GM18499 (cell line): ENCODE results near the gene TRIO.

Experiments
- ATAC-seq: cut with Tn5 transposase; IDR thresholded peaks from one replicate; pipeline ENCODE4 v1.9.1; 2021; ENCODE audit warnings: moderate number of reproducible peaks; ENCODE audit not compliant: insufficient read depth, unreplicated experiment

Gene TRIO

GRCh38 chr5:14273207-14273767 is 130.1 kb downstream of the TRIO start:
- ATAC-seq, result no peak

GRCh38 chr5:14276380-14276779 is 133.2 kb downstream of the TRIO start:
- no peak for ATAC-seq

DNA sequence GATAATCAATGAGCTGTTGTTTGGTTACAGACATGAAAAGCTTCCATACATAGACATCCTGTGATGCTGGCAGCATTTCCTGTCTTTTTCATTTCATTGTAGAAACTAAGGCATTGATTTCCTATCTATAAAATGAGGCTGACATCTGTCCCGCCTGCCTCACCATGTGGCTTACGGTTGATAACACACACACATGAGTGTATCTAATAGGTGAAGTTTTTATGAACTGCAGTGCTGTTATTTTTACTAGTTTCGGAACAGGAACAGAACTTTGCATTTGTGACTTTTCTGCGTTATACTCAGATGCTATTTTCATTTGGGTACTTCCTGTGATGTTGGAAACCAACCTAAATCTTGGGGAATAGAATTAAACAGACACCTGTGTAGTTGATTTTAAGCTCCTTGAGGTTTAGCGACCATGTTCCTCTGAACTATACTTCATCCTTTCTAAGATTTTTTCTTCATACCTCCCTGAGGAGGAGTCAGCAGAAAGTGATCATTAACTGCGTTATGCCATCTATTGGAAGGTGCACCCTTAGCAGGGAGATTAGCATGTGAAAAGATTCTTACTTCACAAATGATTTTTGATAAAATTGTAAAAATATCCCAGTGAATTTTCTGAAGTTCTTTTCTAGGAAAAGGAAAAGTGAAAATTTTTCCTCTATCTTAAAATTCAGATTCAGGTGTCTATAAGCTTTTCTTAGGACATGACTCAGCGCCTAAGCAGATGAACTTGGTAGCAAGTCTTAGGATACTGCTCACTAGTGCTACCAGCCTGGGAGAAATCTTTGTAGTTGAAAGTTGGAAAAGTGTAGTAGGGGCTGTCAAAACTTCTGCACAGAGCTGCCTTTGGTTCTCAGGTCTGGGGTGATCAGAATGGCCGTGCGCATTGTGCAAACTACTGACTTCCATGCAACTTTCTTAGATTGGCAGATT is 134.5 kb downstream of the TRIO start:
- ATAC-seq, result no peak

DNA sequence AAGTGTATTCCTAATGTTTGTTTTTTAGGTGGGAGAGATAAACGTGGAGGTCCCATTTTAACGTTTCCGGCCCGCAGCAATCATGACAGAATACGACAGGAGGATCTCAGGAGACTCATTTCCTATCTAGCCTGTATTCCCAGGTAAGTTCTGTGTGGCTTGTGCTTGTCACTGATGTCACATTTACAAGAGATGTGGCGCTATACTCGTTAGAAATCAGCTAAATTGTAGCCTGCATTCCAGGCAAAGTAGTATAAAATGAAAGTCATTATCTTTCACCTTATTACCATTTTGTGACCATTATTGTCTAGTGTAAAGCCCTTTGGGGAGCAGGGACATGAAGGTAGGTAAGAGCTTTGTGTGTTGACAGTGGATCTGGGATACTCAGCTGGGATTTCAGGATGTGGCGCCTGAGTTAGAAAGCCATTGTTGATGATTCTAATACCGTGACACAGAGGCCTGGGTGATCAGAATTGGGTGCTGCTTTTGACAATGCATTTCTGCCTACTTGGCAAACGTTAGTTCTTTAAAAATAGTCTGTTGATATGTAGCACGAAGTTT is 137.2 kb downstream of the TRIO start:
- no peak for ATAC-seq

- no peak for ATAC-seq
Measured at GRCh38 chr5:14281746-14282181, 138.6 kb downstream of the TRIO start.

DNA sequence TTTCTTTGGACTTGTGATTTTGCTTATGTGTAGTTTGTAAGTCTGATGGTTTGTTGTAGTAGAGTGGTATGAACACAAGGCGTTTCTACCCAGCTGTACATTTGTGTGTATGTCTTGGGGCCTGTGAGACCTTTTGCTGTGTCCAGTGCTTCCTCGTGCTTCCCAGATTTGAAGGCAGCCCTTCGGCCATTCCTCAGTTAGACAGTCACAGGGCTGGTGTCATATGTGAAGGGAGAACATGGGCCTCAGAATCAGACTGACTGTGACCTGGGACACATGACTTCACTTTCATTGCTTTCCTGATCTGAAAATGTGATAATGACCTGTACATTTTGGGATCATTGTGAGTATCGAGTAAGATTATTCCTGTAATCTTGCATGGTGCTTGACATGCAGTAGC is 140.0 kb downstream of the TRIO start:
- ATAC-seq, result no peak

DNA sequence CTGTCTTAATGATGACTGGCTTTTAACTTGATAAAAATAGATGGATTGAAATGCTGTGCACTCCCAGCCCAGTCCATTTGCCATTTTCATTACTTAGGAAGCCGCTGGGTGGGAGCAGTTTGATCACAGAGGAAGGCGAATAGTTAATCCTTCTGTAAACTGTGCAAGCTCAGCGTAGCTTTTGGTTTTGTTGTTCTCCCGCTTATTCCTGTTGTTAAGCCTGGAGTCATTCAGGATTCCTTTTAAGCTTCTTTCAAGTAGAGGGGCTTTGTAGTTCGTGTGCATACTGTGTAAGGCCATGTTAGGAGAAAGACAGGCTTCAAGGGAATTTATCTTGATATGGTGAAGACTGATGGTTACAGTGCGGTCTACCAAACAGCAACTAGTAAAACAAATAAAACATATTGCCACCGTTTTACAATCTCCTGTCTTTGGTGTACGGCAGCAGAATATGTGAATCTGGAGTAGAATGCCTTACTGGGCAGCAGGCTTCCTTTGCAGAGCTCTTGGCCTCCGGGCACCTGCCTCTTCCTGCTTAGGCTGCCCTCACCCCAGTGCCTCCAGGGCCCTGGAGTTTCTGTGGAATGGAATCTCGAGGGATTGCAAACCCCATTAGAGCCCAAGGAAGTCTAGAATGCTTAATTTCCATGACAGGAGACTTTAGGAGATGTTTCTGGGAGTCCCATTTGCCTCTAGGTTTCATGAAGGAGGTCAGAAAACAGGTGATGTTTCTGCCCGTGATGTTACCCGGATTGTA is 141.4 kb downstream of the TRIO start:
- ATAC-seq, result no peak

- ATAC-seq, result no peak
Measured at GRCh38 chr5:14286007-14286406, 142.9 kb downstream of the TRIO start.

DNA sequence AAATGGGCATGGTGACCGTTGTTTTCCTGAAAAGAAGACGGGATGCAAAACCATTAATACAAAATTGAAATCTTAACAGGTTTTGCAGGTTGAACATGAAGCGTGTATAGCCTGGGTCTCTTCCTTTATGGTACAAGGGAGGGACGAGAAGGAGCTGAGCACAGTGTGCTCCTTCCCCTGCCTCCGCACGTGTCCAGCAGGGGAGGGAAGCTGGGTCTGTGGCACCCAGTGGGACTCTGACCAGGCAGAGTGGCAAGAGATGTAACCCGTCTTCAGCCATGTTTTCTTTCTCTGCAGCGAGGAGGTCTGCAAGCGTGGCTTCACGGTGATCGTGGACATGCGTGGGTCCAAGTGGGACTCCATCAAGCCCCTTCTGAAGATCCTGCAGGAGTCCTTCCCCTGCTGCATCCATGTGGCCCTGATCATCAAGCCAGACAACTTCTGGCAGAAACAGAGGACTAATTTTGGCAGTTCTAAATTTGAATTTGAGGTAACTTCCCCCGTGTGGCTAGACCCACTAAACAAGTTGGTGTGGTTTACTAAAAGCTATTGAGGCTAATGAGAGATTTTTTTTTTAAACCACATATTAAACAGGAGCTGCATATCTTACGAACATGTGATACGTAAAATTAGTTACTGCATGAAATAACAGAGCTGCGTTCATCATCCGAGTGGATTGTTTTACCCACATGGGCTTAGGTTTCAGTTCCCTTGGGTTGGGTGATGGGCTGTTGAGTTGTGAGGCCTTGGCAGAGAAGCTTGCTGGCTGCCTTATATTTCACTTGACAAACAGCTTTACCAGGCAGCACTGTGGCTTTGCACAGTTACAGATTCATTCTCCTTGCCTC is 143.7 kb downstream of the TRIO start:
- peak; percentile 85 for ATAC-seq

DNA sequence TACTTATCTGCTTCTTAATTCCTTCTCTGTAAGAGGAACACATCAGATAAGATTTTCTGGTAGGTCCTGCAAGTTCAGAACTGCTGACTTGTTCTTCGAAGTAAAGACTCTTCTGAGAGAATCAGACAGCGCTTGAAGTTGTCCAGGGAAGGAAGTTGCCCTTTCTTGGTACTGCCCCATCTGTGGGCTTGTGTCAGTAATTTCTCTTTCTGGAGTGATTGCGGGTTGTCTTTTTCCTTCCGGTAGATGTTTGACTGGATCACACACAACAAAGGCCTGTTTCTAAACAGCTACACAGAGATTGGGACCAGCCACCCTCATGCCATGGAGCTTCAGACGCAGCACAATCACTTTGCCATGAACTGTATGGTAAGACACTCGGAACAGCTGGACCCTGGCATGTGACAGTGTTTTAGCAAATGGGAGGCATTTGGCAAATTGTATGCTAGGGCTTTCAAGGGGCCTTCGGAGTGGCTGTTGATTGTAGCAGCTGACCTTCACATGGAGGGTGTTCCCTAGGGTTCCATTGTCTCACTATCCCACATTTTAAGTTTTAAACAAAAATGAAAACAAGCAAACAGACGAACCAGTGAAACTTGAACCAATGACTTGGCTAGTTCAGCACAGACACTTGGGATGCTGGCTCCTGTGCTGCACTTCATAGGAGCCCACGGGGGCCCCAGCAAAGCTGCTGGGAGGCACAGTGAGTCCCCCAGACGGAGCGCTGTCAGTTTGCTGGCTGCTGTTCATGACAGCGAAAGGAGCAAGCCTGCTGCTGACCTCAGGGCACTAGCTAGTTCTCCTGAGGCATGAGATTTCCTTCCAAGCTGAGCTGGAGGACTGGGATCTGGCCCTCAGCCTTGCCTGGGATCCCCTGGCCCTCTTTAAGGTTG is 149.9 kb downstream of the TRIO start:
- ATAC-seq, result no peak

- ATAC-seq, result no peak
Measured at GRCh38 chr5:14295610-14296009, 152.5 kb downstream of the TRIO start.

- ATAC-seq, result no peak
Measured at GRCh38 chr5:14296533-14297331, 153.6 kb downstream of the TRIO start.

- ATAC-seq, result no peak
Measured at GRCh38 chr5:14297697-14298096, 154.6 kb downstream of the TRIO start.

DNA sequence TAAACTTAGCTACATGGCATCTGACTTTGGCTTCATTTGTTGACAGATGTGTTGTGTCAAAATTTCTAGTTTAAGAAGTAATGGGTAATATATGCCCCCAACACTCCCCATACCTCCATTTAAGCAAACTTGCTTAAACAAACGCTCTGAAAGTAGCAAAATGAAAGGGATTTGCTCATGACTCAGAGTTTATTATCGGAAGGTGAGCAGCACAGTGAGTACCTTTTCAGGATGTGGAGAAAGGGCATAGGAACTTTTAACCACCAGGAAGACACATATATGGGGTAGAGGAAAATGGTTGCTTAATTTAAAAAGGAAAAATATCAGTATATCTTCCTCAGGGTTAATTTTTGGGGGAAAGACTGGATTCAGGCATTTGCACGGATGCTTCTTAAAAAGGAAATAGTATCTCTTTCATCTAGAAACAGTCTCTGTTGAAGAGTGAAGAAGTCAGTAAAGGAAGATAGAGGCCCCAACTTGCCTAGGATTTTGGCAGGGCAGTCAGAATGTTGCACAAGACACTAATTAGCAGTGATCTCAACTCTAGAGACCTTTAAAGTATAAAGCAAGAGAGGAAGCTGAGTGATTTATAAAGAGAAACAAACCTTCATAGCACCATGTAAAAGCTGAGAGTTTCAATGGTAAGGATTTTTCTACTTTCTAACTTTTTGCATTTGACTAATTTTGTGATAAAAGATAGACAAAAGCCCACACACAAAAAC is 155.1 kb downstream of the TRIO start:
- ATAC-seq, result no peak

DNA sequence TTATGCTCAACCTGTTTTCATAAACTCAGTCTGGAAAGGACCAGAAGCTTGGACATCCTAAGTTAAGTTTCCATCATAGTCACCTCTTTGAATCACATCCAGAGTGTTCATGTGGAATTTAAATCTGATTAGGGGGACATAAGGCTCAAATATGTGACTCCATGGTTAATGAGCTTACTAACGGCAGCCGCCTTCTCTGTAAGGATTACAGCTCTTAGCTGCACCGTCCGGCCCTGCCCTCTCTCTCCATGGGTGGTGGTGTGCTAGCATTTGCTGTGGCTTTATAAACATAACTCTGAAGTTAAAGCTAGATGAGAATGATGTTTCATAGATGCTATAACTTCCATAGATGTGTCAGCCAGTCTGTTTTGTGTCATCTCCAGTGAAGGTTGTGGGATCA is 156.5 kb downstream of the TRIO start:
- ATAC-seq, result no peak

DNA sequence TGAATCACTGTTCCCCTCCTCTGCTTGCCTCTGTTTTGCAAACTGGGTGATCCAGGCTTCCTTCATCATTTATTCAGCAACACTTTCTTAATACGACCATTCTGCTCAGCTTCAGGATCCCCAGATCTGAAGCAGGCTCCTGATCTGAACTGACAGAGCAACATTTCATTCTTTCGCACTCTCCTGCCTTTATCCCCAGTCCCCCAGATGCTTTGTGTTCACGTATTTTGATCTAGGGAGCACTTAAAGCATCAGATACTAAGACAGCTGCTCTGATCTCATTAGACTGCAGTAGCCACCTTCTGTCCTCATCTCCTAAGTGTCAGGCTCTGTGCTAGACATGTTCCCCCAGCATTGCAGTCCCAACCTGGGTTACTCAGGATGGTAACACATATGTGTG is 158.0 kb downstream of the TRIO start:
- no peak for ATAC-seq

DNA sequence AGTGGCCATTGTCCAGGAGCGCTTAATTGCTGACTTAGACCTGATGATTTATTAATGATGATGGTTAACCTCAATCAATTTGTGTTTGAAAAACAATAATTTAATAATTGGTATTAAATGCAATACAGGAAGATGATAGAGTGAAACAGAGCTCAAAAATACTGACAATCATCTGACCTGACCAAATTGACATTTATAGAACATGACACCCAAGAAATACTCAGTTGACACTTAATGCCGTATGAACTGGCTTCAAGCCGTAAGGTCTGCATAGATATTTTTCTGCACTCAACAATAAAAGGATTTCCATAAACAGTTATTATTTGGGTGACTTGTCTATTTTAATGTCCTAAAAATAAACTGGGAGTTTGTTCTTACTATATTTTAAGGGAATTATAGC is 159.2 kb downstream of the TRIO start:
- no peak for ATAC-seq

DNA sequence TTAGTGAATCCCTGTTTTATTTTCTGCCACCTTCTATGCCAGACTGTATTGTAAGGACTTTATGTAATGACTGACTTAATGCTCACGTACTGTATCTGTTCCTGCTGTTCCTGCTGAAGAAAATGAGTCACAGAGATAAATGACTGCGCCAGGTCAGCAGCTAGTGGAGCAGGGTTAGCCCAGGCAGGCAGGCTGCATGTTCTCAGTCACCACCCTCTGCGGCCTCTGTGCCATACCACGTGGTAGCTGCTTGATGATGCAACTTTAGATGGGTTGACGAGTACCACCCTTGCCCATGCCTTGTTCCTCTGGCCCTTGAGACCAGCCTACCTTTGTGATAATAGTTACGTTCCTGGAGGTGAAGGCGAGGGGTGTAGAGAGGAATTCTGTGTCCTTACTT is 161.9 kb downstream of the TRIO start:
- no peak for ATAC-seq
